Measurements from ENCODE around the gene ARL8B. TPM values are rescaled to one million over a fixed set of nuclear protein-coding genes. Genes with fewer than 3 reads are reported as not detected.

The ARL8B gene
- total and polyA plus RNA-seq, 2 donors (not counting 1 experiment from before 2014, with no cell fraction given): 14.5 to 67.3 TPM

DNA sequence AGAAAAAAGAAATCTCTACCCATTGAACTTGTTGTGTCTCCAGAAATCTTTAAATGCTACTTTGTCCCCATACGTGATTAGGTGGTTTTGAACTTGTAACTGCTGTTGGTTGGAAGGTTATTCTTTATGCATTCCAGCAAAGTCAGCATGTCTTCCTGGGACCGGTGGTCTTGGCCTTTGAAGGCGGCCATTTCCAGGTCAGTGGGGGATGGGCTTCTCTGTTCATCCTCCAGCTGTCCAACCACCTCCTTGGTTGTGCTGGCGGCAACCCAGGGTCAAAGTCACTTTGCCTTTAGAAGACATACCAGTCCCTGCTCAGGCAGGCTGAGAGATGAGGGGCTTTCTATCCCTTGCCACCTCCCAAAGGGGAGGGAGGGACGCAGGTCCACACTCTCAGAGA, 37.9 kb upstream of the ARL8B start:
- Mint-ChIP-seq H3K27me3 (peaks cover 10% of the 10 kb centered on the region), H3K4me1 (peaks cover 1% of the 10 kb centered on the region), H3K4me3 (no peak overlapping the region), H3K27ac (no peak overlapping the region), H3K9me3 (ENCODE audit: insufficient read depth) (no peaks in the 10 kb centered on the region)
- intact Hi-C loops (cut with micrococcal nuclease): no loop called here
- 80% methylated on average over 2 of the region's 5 CpGs for WGBS (ENCODE audit: insufficient coverage)
- Histone ChIP-seq H3K4me2 (replicated peaks; ENCODE audit: low read depth, low read length, poor library complexity, severe bottlenecking) (no peak overlapping the region), H3K27me3 (replicated peaks in 1 of 4; ENCODE audit: control extremely low read depth in 1 of 4, control insufficient read depth in 3 of 4, insufficient read depth in 4 of 4, low read length in 3 of 4) (peaks cover 0 to 5% (median 0%) of the 10 kb centered on the region in 4 experiments), H3K27ac (ENCODE audit: low read length in 2 of 2) (no peak overlapping the region), H3K4me1 (ENCODE audit: control insufficient read depth in 2 of 2, insufficient read depth in 2 of 2, low read length in 2 of 2) (no peaks in the 10 kb centered on the region), H4K20me1 (ENCODE audit: control insufficient read depth, insufficient read depth, low read length, poor library complexity, severe bottlenecking) (no peaks in the 10 kb centered on the region), H3K9me3 (ENCODE audit: control extremely low read depth in 1 of 3, control insufficient read depth in 2 of 3, insufficient read depth in 1 of 3, low read length in 2 of 3) (no peaks in the 10 kb centered on the region), H2AFZ (ENCODE audit: insufficient read depth, low read depth, low read length, poor library complexity, severe bottlenecking) (no peak overlapping the region), H3K9ac (ENCODE audit: low read length) (no peak overlapping the region), H3K36me3 (replicated peaks in 1 of 2; ENCODE audit: control extremely low read depth in 1 of 2, control insufficient read depth in 1 of 2, extremely low read depth in 1 of 2, insufficient read depth in 2 of 2, low read length in 1 of 2) (no peaks in the 10 kb centered on the region), H3K4me3 (ENCODE audit: control extremely low read depth in 1 of 5, extremely low read depth in 1 of 5, insufficient read depth in 1 of 5, low read depth in 2 of 5, low read length in 4 of 5) (no peak overlapping the region), H3K79me2 (ENCODE audit: control insufficient read depth, insufficient read depth, low read length) (no peaks in the 10 kb centered on the region)
- DNase-seq (no peak), ATAC-seq (ENCODE audit: low read depth) (no peak)
- no peak for TF ChIP-seq EZH2 (IDR thresholded peaks at IDR 0.05; ENCODE audit: borderline replicate concordance, insufficient read depth, low read depth, low read length, poor library complexity, severe bottlenecking)
- no peak for TF ChIP-seq CTCF (IDR thresholded peaks at IDR 0.05)
- POLR2A ChIA-PET: no interaction called here
- CTCF ChIA-PET: no interaction called here

- Histone ChIP-seq H4K20me1 (ENCODE audit: control insufficient read depth, insufficient read depth, low read length, poor library complexity, severe bottlenecking) (no peaks in the 10 kb centered on the region), H3K9me3 (ENCODE audit: control extremely low read depth in 1 of 3, control insufficient read depth in 2 of 3, insufficient read depth in 1 of 3, low read length in 2 of 3) (no peaks in the 10 kb centered on the region), H3K4me1 (ENCODE audit: control insufficient read depth in 2 of 2, insufficient read depth in 2 of 2, low read length in 2 of 2) (no peaks in the 10 kb centered on the region), H3K9ac (ENCODE audit: low read length) (no peak overlapping the region), H2AFZ (ENCODE audit: insufficient read depth, low read depth, low read length, poor library complexity, severe bottlenecking) (no peak overlapping the region), H3K27ac (ENCODE audit: low read length in 2 of 2) (no peak overlapping the region), H3K27me3 (replicated peaks in 1 of 4; ENCODE audit: control extremely low read depth in 1 of 4, control insufficient read depth in 3 of 4, insufficient read depth in 4 of 4, low read length in 3 of 4) (peaks cover 0 to 5% (median 0%) of the 10 kb centered on the region in 4 experiments), H3K4me3 (ENCODE audit: control extremely low read depth in 1 of 5, extremely low read depth in 1 of 5, insufficient read depth in 1 of 5, low read depth in 2 of 5, low read length in 4 of 5) (no peak overlapping the region), H3K4me2 (replicated peaks; ENCODE audit: low read depth, low read length, poor library complexity, severe bottlenecking) (no peak overlapping the region), H3K36me3 (replicated peaks in 1 of 2; ENCODE audit: control extremely low read depth in 1 of 2, control insufficient read depth in 1 of 2, extremely low read depth in 1 of 2, insufficient read depth in 2 of 2, low read length in 1 of 2) (no peaks in the 10 kb centered on the region), H3K79me2 (ENCODE audit: control insufficient read depth, insufficient read depth, low read length) (no peaks in the 10 kb centered on the region)
- intact Hi-C loops (cut with micrococcal nuclease): no loop called here
- CTCF ChIA-PET: interaction anchor here (1.2 kb wide), 1 partner anchor 375 kb away, joined by 3 read pairs; no protein-coding TSS in a partner anchor
- Mint-ChIP-seq H3K27me3 (peaks cover 7% of the 10 kb centered on the region), H3K4me3 (no peak overlapping the region), H3K27ac (no peak overlapping the region), H3K9me3 (ENCODE audit: insufficient read depth) (no peaks in the 10 kb centered on the region), H3K4me1 (peaks cover 1% of the 10 kb centered on the region)
- POLR2A ChIA-PET: no interaction called here
- ATAC-seq (ENCODE audit: low read depth) (no peak), DNase-seq (no peak)
- TF ChIP-seq EZH2 (IDR thresholded peaks at IDR 0.05; ENCODE audit: borderline replicate concordance, insufficient read depth, low read depth, low read length, poor library complexity, severe bottlenecking): no peak
- WGBS (ENCODE audit: insufficient coverage): no CpG with 5 or more reads among the region's 1 CpG
Measured at GRCh38 chr3:5086708-5087107, 35.4 kb upstream of the ARL8B start.
